Measurements from ENCODE around the gene LAMB1.

- TF ChIP-seq POLR2A (IDR thresholded peaks at IDR 0.05; ENCODE audit: low read length) (no peak), GATA1 (IDR thresholded peaks at IDR 0.05; ENCODE audit: low read depth, low read length) (no peak)
Observed at GRCh38 chr7:108010377-108010776, 7.4 kb upstream of the LAMB1 start.

All from erythroblast (primary cell).